ENCODE measurements around the gene PAXIP1. TPM values are rescaled to one million over a fixed set of nuclear protein-coding genes. Genes with fewer than 3 reads are reported as not detected.

The PAXIP1 gene
- total and polyA plus RNA-seq, 4 experiments from 2014 or later, result 0.98 to 18.8 (median 9.2) TPM

DNA sequence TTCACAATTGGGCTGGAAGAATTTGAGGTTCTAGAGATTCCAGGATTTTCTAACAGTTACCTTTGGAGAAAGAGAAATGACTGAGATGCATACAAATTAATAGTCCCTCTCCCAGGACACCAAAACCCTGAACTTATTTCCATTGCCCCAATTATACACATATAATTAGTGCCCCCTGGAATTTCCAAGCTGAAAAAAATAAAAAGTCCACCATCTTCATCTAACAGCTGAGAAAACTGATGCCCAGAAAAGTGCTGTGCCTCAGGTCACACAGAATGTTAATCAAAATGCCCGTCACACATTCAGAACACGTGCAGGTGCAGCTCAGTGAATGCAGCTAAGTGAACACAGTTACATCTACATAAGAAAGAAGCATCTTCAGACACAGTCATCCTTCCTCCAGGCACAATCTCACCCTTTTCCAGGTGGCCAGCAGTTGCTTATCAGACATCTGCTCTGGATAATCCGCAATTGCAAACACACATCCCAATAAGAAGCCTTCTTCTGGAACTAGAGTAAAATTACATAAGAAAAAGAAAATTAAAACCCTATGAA lies 35.4 kb downstream of the PAXIP1 start:
- intact Hi-C loops (cut with micrococcal nuclease), result no loop called here
- Mint-ChIP-seq H3K27me3 (no peaks in the 10 kb centered on the region), H3K9me3 (no peaks in the 10 kb centered on the region), H3K36me3 (peaks cover 44 to 75% of the 10 kb centered on the region in 2 donors), H3K27ac (no peak overlapping the region), H3K4me3 (no peak overlapping the region), H3K4me1 (peaks cover 0 to 13% (median 6%) of the 10 kb centered on the region in 4 donors)
- no peak overlapping the region for H3K27ac ChIP-seq (ENCODE audit: low read depth, low read length)
- H3K4me1 ChIP-seq (ENCODE audit: insufficient read depth, low read length), result no peaks in the 10 kb centered on the region
- no peak overlapping the region for H3K4me3 ChIP-seq (ENCODE audit: low read length in 2 of 2)
- H3K36me3 ChIP-seq (ENCODE audit: insufficient read depth, low read length), result peaks cover 27% of the 10 kb centered on the region
- DNase-seq, result no peak
- CTCF ChIA-PET (ENCODE audit: partially characterized antibody), result no interaction called here
- POLR2A ChIA-PET (ENCODE audit: partially characterized antibody), result no interaction called here
- H3K9me3 ChIP-seq (ENCODE audit: control insufficient read depth in 1 of 2, low read length in 2 of 2), result no peaks in the 10 kb centered on the region
- H3K27me3 ChIP-seq (ENCODE audit: insufficient read depth, low read length), result no peaks in the 10 kb centered on the region

DNA sequence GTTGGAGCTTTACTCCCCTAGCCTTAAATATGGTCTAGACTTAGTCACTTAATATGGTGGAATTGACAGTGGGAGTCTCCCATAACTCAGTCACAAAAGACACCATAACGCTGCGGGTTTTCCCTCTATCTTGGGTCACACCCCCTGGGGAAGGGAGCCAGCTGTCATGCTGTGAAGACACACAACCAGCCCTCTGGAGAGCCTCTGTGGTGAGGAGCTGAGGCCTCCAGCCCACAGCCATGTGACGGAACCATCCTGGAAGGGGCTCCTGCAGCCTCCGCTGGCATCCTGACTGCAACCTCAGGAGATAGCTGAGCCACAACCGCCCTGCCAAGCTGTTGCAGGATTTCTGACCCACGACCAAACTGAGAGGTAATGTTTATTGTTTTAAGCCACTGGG lies 37.9 kb downstream of the PAXIP1 start:
- ChIA-PET POLR2A (ENCODE audit: partially characterized antibody) (no interaction called here), CTCF (ENCODE audit: partially characterized antibody) (interaction anchor here (1.1 to 1.6 kb wide), 2 partner anchors 12 to 37 kb away, joined by 3 to 5 read pairs; no protein-coding TSS in a partner anchor)
- Mint-ChIP-seq H3K9me3 (no peaks in the 10 kb centered on the region), H3K27me3 (no peaks in the 10 kb centered on the region), H3K27ac (peak overlapping the region in 1 of 7 donors; percentile 35), H3K4me1 (peaks cover 0 to 5% (median 5%) of the 10 kb centered on the region in 4 donors), H3K36me3 (peaks cover 54 to 83% of the 10 kb centered on the region in 2 donors), H3K4me3 (no peak overlapping the region)
- H3K27ac ChIP-seq (ENCODE audit: low read depth, low read length), result no peak overlapping the region
- no peaks in the 10 kb centered on the region for H3K9me3 ChIP-seq (ENCODE audit: control insufficient read depth in 1 of 2, low read length in 2 of 2)
- no peaks in the 10 kb centered on the region for H3K4me1 ChIP-seq (ENCODE audit: insufficient read depth, low read length)
- peaks cover 28% of the 10 kb centered on the region for H3K36me3 ChIP-seq (ENCODE audit: insufficient read depth, low read length)
- H3K27me3 ChIP-seq (ENCODE audit: insufficient read depth, low read length), result no peaks in the 10 kb centered on the region
- H3K4me3 ChIP-seq (ENCODE audit: low read length in 2 of 2), result no peak overlapping the region
- DNase-seq, result no peak
- intact Hi-C loops (cut with micrococcal nuclease), result no loop called here

DNA sequence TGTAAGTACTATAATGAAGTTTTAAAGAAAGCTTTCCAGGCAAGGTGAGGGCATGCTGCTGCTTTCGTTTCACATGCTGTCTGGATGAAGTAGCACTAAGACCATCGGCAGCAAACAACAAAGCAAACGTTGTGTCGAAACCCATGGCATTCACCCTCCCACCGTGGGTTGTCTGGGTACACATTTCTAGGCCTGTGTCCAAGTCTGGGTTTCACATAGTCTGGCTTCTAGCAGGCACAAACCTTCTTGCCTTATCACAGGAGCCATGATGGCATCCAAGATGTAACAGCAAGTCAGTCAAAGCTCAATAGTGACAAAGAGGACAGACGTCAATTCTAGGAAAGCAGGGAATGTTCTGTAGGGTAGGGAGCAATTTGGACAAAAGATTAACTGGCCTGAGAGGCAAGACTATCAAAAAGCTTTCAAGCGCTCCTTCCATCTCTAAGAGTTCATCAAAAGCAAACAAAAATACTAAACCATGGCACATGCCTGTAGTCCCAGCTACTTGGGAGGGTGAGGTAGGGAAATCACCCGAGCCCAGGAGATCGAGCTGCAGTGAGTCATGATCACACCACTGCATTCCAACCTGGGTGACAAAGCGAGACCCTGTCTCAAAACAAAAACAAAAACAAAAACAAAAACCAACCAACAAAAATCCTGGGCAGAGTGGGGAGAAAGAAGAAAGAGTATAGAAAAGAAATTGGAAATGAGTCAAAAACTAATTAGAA lies 42.7 kb downstream of the PAXIP1 start:
- no peaks in the 10 kb centered on the region for H3K9me3 ChIP-seq (ENCODE audit: control insufficient read depth in 1 of 2, low read length in 2 of 2)
- ChIA-PET POLR2A (ENCODE audit: partially characterized antibody) (no interaction called here), CTCF (ENCODE audit: partially characterized antibody) (interaction anchor here (1.4 to 2.0 kb wide), 2 partner anchors 15 to 32 kb away, joined by 3 to 8 read pairs; no protein-coding TSS in a partner anchor)
- Mint-ChIP-seq H3K36me3 (peaks cover 48 to 77% of the 10 kb centered on the region in 2 donors), H3K27me3 (no peaks in the 10 kb centered on the region), H3K9me3 (no peaks in the 10 kb centered on the region), H3K4me3 (no peak overlapping the region), H3K4me1 (no peaks in the 10 kb centered on the region), H3K27ac (peak overlapping the region in 4 of 7 donors; percentile 22 to 83 (median 60))
- intact Hi-C loops (cut with micrococcal nuclease), result no loop called here
- DNase-seq, result no peak
- no peak overlapping the region for H3K27ac ChIP-seq (ENCODE audit: low read depth, low read length)
- H3K4me3 ChIP-seq (ENCODE audit: low read length in 2 of 2), result no peak overlapping the region
- no peaks in the 10 kb centered on the region for H3K27me3 ChIP-seq (ENCODE audit: insufficient read depth, low read length)
- peaks cover 25% of the 10 kb centered on the region for H3K36me3 ChIP-seq (ENCODE audit: insufficient read depth, low read length)
- no peaks in the 10 kb centered on the region for H3K4me1 ChIP-seq (ENCODE audit: insufficient read depth, low read length)

- peaks cover 0 to 4% (median 1%) of the 10 kb centered on the region in 4 donors for H3K4me1 Mint-ChIP-seq
- intact Hi-C loops (cut with micrococcal nuclease), result no loop called here
- no peaks in the 10 kb centered on the region for H3K4me1 ChIP-seq (ENCODE audit: insufficient read depth, low read length)
- no peak overlapping the region for H3K4me3 ChIP-seq (ENCODE audit: low read length in 2 of 2)
- H3K36me3 Mint-ChIP-seq, result peaks cover 38 to 67% of the 10 kb centered on the region in 2 donors
- no peaks in the 10 kb centered on the region for H3K27me3 ChIP-seq (ENCODE audit: insufficient read depth, low read length)
- ChIA-PET CTCF (ENCODE audit: partially characterized antibody) (interaction anchor here (1.2 to 8.3 kb wide), 2 partner anchors 29 to 43 kb away, joined by 5 to 67 read pairs; no protein-coding TSS in a partner anchor), POLR2A (ENCODE audit: partially characterized antibody) (no interaction called here)
- H3K9me3 Mint-ChIP-seq, result no peaks in the 10 kb centered on the region
- DNase-seq, result no peak
- peaks cover 25% of the 10 kb centered on the region for H3K36me3 ChIP-seq (ENCODE audit: insufficient read depth, low read length)
- H3K9me3 ChIP-seq (ENCODE audit: control insufficient read depth in 1 of 2, low read length in 2 of 2), result no peaks in the 10 kb centered on the region
- H3K27ac ChIP-seq (ENCODE audit: low read depth, low read length), result no peak overlapping the region
- no peaks in the 10 kb centered on the region for H3K27me3 Mint-ChIP-seq
- no peak overlapping the region for H3K4me3 Mint-ChIP-seq
- peak overlapping the region in 2 of 7 donors; percentile 67 to 70 for H3K27ac Mint-ChIP-seq
Measured at GRCh38 chr7:154956427-154956826, 46.5 kb downstream of the PAXIP1 start.

DNA sequence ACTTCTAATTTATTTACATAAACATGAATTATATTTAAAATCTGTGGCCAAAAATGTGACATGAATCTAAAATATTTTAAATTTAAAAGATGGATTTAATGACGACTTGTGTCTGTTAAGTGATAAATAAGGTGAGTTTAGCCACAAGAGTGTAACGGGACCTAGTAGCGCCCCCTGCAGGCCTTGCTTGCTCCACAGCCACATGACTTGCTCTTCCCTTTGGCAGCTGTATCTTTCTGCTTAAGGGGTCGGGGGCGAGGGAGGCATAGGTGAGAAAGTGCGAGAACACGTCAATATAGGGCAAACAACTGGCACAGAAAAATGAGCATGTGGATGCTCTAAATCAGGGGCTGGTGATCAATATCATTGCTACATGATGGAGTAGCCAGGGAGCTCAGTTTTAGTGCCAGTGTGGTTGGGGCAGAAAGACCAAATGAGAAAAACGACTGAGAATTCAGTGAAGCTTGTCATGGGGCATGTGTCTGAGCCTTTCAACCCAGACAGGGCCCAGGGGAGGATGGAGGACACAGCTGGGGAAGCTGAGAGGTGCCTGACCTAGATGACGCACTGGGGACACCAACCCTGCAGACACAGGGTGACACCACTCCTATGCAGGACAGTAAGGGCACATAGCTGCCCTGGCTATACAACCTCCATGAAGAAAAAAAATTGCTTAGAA lies 49.8 kb downstream of the PAXIP1 start:
- H3K4me1 Mint-ChIP-seq, result peaks cover 0 to 4% (median 1%) of the 10 kb centered on the region in 4 donors
- H3K9me3 ChIP-seq (ENCODE audit: control insufficient read depth in 1 of 2, low read length in 2 of 2), result no peaks in the 10 kb centered on the region
- H3K27ac ChIP-seq (ENCODE audit: low read depth, low read length), result no peak overlapping the region
- POLR2A ChIA-PET (ENCODE audit: partially characterized antibody), result interaction anchor here (1.2 to 1.6 kb wide), 3 partner anchors 25 to 344 kb away, joined by 3 to 12 read pairs (median 4); no protein-coding TSS in a partner anchor
- no peaks in the 10 kb centered on the region for H3K27me3 Mint-ChIP-seq
- no peaks in the 10 kb centered on the region for H3K27me3 ChIP-seq (ENCODE audit: insufficient read depth, low read length)
- peaks cover 30 to 63% of the 10 kb centered on the region in 2 donors for H3K36me3 Mint-ChIP-seq
- no peak overlapping the region for H3K4me3 Mint-ChIP-seq
- intact Hi-C loops (cut with micrococcal nuclease), result loop anchor here (1.0 kb wide), 2 partner anchors 25 to 40 kb away; no protein-coding TSS in a partner anchor
- DNase-seq, result peak; percentile 53 to 67 (median 59)
- no peaks in the 10 kb centered on the region for H3K9me3 Mint-ChIP-seq
- H3K4me1 ChIP-seq (ENCODE audit: insufficient read depth, low read length), result no peaks in the 10 kb centered on the region
- CTCF ChIA-PET (ENCODE audit: partially characterized antibody), result interaction anchor here (0.8 to 8.3 kb wide), 20 partner anchors 9 to 392 kb away, joined by 3 to 115 read pairs (median 4); no protein-coding TSS in a partner anchor
- H3K4me3 ChIP-seq (ENCODE audit: low read length in 2 of 2), result no peak overlapping the region
- H3K27ac Mint-ChIP-seq, result peak overlapping the region in 1 of 7 donors; percentile 60
- H3K36me3 ChIP-seq (ENCODE audit: insufficient read depth, low read length), result peaks cover 28% of the 10 kb centered on the region

- no peak overlapping the region for H3K4me3 Mint-ChIP-seq
- H3K36me3 ChIP-seq (ENCODE audit: insufficient read depth, low read length), result peaks cover 40% of the 10 kb centered on the region
- intact Hi-C loops (cut with micrococcal nuclease), result no loop called here
- H3K27me3 Mint-ChIP-seq, result no peaks in the 10 kb centered on the region
- DNase-seq, result no peak
- H3K36me3 Mint-ChIP-seq, result peaks cover 37 to 64% of the 10 kb centered on the region in 2 donors
- ChIA-PET CTCF (ENCODE audit: partially characterized antibody) (interaction anchor here (1.3 to 8.3 kb wide), 5 partner anchors 10 to 53 kb away, joined by 3 to 115 read pairs (median 9); no protein-coding TSS in a partner anchor), POLR2A (ENCODE audit: partially characterized antibody) (interaction anchor here (1.4 kb wide), 1 partner anchor 24 kb away, joined by 6 read pairs; no protein-coding TSS in a partner anchor)
- no peaks in the 10 kb centered on the region for H3K9me3 ChIP-seq (ENCODE audit: control insufficient read depth in 1 of 2, low read length in 2 of 2)
- H3K4me3 ChIP-seq (ENCODE audit: low read length in 2 of 2), result no peak overlapping the region
- no peaks in the 10 kb centered on the region for H3K27me3 ChIP-seq (ENCODE audit: insufficient read depth, low read length)
- no peaks in the 10 kb centered on the region for H3K9me3 Mint-ChIP-seq
- peak overlapping the region in 1 of 7 donors; percentile 18 for H3K27ac Mint-ChIP-seq
- H3K4me1 Mint-ChIP-seq, result peaks cover 0 to 4% (median 1%) of the 10 kb centered on the region in 4 donors
- H3K4me1 ChIP-seq (ENCODE audit: insufficient read depth, low read length), result no peaks in the 10 kb centered on the region
- H3K27ac ChIP-seq (ENCODE audit: low read depth, low read length), result no peak overlapping the region
Measured at GRCh38 chr7:154950960-154951359, 52.0 kb downstream of the PAXIP1 start.

DNA sequence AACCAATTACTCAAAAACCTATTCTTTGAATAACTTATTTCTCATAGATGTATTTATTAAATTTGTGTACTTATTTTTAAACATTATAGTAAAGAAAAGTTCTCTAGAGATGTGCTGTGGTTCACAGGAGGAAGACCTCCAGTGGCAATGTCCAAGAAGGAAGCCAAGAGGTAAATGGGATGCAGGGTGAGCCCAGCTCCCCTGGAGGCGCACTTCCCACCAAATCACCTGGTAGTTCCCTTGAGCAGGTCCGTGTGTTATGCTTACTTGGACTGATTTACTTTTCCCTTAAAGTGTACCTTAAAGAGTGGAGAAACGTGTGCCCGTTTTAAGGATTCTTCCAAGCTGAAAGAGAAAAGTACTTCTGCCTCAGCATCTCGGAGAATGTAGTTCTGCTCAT lies 55.3 kb downstream of the PAXIP1 start:
- Mint-ChIP-seq H3K9me3 (no peaks in the 10 kb centered on the region), H3K36me3 (peaks cover 39 to 61% of the 10 kb centered on the region in 2 donors), H3K27ac (no peak overlapping the region), H3K4me1 (no peaks in the 10 kb centered on the region), H3K4me3 (no peak overlapping the region), H3K27me3 (no peaks in the 10 kb centered on the region)
- Histone ChIP-seq H3K4me3 (ENCODE audit: low read length in 2 of 2) (no peak overlapping the region), H3K4me1 (ENCODE audit: insufficient read depth, low read length) (no peaks in the 10 kb centered on the region), H3K36me3 (ENCODE audit: insufficient read depth, low read length) (peaks cover 44% of the 10 kb centered on the region), H3K27me3 (ENCODE audit: insufficient read depth, low read length) (no peaks in the 10 kb centered on the region), H3K27ac (ENCODE audit: low read depth, low read length) (no peak overlapping the region), H3K9me3 (ENCODE audit: control insufficient read depth in 1 of 2, low read length in 2 of 2) (no peaks in the 10 kb centered on the region)
- intact Hi-C loops (cut with micrococcal nuclease), result no loop called here
- no peak for DNase-seq
- ChIA-PET CTCF (ENCODE audit: partially characterized antibody) (interaction anchor here (1.2 to 8.0 kb wide), 3 partner anchors 11 to 34 kb away, joined by 3 to 115 read pairs (median 9); no protein-coding TSS in a partner anchor), POLR2A (ENCODE audit: partially characterized antibody) (no interaction called here)
